Panc1 (cell line): Measurements from ENCODE around the gene FUS. TPM values are rescaled to one million over a fixed set of nuclear protein-coding genes. Genes with fewer than 3 reads are reported as not detected.

Experiments used
- ATAC-seq: fragments of 200-7000 bp; cut with Tn5 transposase; 2 replicates; pipeline ENCODE4 v1.9.1; 2020; ENCODE audit warnings: mild to moderate bottlenecking, moderate library complexity
- BruUV-seq: library from RNA; stranded (reverse); fragments of 400-500 nt; replicated peaks from 2 replicates; lab custom pipeline; 2021; lab: Mats Ljungman, UMichigan
- CTCF ChIA-PET: fragments of 300-600 bp; sonication (Branson Sonifier 250); formaldehyde crosslinking; loops from one replicate; lab custom pipeline; 2022; ENCODE audit warnings: antibody characterized with exemption; lab: Charles Lee
- POLR2A ChIA-PET: fragments of 300-600 bp; sonication (Branson Sonifier 250); formaldehyde crosslinking; loops from one replicate; lab custom pipeline; 2022; ENCODE audit warnings: antibody characterized with exemption; lab: Charles Lee
- DNase-seq: peaks from one replicate; pipeline ENCODE4 v3.0.0-alpha.2; 2010; ENCODE audit warnings: low read depth, low spot score
- H3K27ac ChIP-seq: 2 replicates; pipeline ENCODE4 v1.5.1; 2011; ENCODE audit warnings: mild to moderate bottlenecking, low read length, inconsistent platforms
- H3K27me3 ChIP-seq: fragments of 200-500 bp; sonication (Bioruptor generic); 2 replicates; pipeline ENCODE4 v1.6.0; 2014; ENCODE audit warnings: low read length, inconsistent platforms; ENCODE audit not compliant: control insufficient read depth, insufficient read depth
- H3K36me3 ChIP-seq: fragments of 200-500 bp; sonication (Bioruptor generic); 2 replicates; pipeline ENCODE4 v1.5.1; 2014; ENCODE audit warnings: inconsistent platforms, mild to moderate bottlenecking, low read length, moderate library complexity; ENCODE audit not compliant: control insufficient read depth, insufficient read depth
- H3K4me1 ChIP-seq: 2 replicates; pipeline ENCODE4 v1.5.1; 2011; ENCODE audit warnings: inconsistent platforms, mild to moderate bottlenecking, low read length, moderate library complexity; ENCODE audit not compliant: control insufficient read depth, insufficient read depth
- H3K4me3 ChIP-seq, 2 experiments: 2 replicates each; pipeline ENCODE4 v1.5.1; 2011 to 2012; ENCODE audit warnings: low read depth in 2 of 2, low read length in 2 of 2, mild to moderate bottlenecking in 2 of 2, inconsistent platforms in 1 of 2, moderate library complexity in 1 of 2
- H3K9me3 ChIP-seq: fragments of 200-500 bp; sonication (Bioruptor generic); 2 replicates; pipeline ENCODE4 v1.5.1; 2014; ENCODE audit warnings: low read depth, mild to moderate bottlenecking, inconsistent platforms, low read length, moderate library complexity; ENCODE audit not compliant: control insufficient read depth, insufficient read depth
- CTCF ChIP-seq: fragments of 450-650 bp; IDR thresholded peaks from 2 replicates; pipeline ENCODE4 v1.5.1; 2017; ENCODE audit warnings: mild to moderate bottlenecking
- POLR2AphosphoS5 ChIP-seq: IDR thresholded peaks from 2 replicates; pipeline ENCODE4 v1.6.1; 2012; ENCODE audit warnings: mild to moderate bottlenecking, low read depth, low read length, moderate library complexity
- SIN3A ChIP-seq: IDR thresholded peaks from 2 replicates; pipeline ENCODE4 v1.6.1; 2012; ENCODE audit warnings: low read depth, mild to moderate bottlenecking, low read length, moderate library complexity, borderline replicate concordance; ENCODE audit not compliant: insufficient read depth
- TCF7L2 ChIP-seq: IDR thresholded peaks from 2 replicates; pipeline ENCODE4 v1.6.1; 2011; ENCODE audit warnings: mild to moderate bottlenecking, low read depth, low read length, inconsistent platforms
- in situ Hi-C: cut with HindIII; loops from 2 replicates; pipeline ENCODE4 v1.10.0; 2016; ENCODE audit warnings: low sequenced_read_pairs, low pct_unique_long_range_greater_than_20kb
- intact Hi-C: fragments of 100-400 bp; cut with micrococcal nuclease; formaldehyde crosslinking; loops from one replicate; pipeline ENCODE4 v1.10.0; 2022; ENCODE audit not compliant: unreplicated experiment
- total RNA-seq: library from RNA; stranded (reverse); gene quantifications from one replicate; pipeline ENCODE4 v1.2.1, GENCODE V29; 2021; ENCODE audit not compliant: unreplicated experiment
- TF ChIP-seq, protein P1 (sequence below), 2 experiments: IDR thresholded peaks; 2 replicates each; pipeline ENCODE4 v1.6.1; 2011 to 2012; ENCODE audit warnings: low read depth in 2 of 2, control low read depth in 1 of 2, low read length in 1 of 2, mild to moderate bottlenecking in 1 of 2, moderate library complexity in 1 of 2; ENCODE audit not compliant: insufficient read depth in 1 of 2

Gene FUS
- total RNA-seq, 1 experiment from 2014 or later, result 441 TPM

DNA sequence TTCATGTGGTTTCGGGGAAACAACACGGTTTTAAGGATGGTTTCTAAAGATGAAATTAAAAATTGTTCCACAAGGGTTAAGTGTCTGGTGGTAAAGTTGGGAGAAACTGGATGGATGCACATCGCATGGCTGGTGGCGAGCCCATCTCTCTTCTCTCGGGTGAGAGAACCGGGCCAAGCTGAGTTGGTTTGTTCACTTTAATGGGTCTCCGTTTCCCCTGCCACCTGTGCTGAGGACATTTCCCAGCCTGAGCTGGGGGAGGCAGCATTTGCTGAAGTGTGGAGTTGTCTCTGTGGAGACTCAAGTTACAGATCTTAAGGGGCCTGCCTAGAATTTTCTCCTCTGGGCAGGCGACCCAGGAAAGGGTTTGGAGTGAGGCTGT is 7.9 kb downstream of the FUS start:
- in situ Hi-C loops, result no loop called here
- intact Hi-C loops, result no loop called here
- Histone ChIP-seq H3K4me3 (no peak overlapping the region), H3K36me3 (peaks cover 85% of the 10 kb centered on the region), H3K27ac (no peak overlapping the region; the same call in 1 of the 2 replicates), H3K4me1 (peaks cover 13% of the 10 kb centered on the region), H3K9me3 (no peaks in the 10 kb centered on the region), H3K27me3 (no peaks in the 10 kb centered on the region)
- no peak for ATAC-seq
- TF ChIP-seq POLR2AphosphoS5 (no peak; the same call in 1 of the 2 replicates), SIN3A (no peak), TCF7L2 (no peak), CTCF (no peak)
- TF ChIP-seq, protein P1, sequence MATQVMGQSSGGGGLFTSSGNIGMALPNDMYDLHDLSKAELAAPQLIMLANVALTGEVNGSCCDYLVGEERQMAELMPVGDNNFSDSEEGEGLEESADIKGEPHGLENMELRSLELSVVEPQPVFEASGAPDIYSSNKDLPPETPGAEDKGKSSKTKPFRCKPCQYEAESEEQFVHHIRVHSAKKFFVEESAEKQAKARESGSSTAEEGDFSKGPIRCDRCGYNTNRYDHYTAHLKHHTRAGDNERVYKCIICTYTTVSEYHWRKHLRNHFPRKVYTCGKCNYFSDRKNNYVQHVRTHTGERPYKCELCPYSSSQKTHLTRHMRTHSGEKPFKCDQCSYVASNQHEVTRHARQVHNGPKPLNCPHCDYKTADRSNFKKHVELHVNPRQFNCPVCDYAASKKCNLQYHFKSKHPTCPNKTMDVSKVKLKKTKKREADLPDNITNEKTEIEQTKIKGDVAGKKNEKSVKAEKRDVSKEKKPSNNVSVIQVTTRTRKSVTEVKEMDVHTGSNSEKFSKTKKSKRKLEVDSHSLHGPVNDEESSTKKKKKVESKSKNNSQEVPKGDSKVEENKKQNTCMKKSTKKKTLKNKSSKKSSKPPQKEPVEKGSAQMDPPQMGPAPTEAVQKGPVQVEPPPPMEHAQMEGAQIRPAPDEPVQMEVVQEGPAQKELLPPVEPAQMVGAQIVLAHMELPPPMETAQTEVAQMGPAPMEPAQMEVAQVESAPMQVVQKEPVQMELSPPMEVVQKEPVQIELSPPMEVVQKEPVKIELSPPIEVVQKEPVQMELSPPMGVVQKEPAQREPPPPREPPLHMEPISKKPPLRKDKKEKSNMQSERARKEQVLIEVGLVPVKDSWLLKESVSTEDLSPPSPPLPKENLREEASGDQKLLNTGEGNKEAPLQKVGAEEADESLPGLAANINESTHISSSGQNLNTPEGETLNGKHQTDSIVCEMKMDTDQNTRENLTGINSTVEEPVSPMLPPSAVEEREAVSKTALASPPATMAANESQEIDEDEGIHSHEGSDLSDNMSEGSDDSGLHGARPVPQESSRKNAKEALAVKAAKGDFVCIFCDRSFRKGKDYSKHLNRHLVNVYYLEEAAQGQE (IDR thresholded peaks at IDR 0.05; ENCODE audit: insufficient read depth in 1 of 2, low read depth in 2 of 2, low read length in 1 of 2), result no peak
- no peak for DNase-seq
- BruUV-seq, result no TSS peak
- ChIA-PET CTCF (no interaction called here), POLR2A (interaction anchor here (0.6 kb wide), 1 partner anchor 43 kb away, joined by 4 read pairs; no protein-coding TSS in a partner anchor)

DNA sequence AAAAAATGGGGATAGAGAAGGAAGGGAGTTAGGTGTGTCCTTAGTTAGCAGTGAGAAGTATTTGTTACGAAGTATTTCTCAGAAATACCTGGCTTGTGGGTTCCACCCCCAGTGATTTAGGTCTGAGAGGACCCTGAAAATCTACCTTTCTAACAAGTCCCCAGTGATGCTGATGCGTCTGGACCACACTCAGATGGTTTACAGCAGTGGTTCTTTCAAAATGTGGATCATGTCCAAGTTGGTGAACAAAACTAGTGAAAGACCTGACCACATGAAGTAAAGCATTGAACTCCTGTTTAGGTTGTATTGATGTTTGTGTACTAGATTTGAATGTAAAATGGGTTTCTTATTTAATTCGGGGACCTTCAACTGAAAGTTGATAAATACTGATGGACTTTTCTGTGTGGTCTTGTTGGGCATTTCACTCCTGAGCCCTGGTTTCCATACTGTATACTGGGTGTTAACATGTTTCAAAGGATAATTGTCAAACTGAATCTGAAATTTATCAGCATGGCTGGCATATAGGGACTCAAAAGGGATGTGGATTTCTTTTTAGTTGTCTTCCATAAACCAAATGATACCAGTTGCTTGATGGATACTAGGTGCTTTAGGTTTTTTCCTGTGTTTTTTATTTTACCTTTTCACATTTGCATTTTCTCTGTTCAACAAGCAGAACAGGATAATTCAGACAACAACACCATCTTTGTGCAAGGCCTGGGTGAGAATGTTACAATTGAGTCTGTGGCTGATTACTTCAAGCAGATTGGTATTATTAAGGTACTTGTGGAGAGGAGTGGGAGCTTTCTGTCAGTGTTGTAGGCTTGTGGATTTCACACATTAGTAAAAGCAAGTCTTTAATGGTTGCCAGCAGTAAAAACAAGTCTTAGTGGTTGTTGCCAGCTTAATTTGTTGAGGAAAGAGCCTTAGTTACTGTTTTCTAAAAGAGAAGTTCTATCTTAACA is 8.8 kb downstream of the FUS start:
- Histone ChIP-seq H3K4me1 (peaks cover 4% of the 10 kb centered on the region; the same call in 1 of the 2 replicates), H3K4me3 (no peak overlapping the region), H3K27ac (peak overlapping the region; percentile 9; the same call in 1 of the 2 replicates), H3K27me3 (no peaks in the 10 kb centered on the region), H3K36me3 (peaks cover 76% of the 10 kb centered on the region), H3K9me3 (no peaks in the 10 kb centered on the region)
- in situ Hi-C loops, result no loop called here
- CTCF ChIA-PET, result no interaction called here
- no TSS peak for BruUV-seq
- DNase-seq (no peak), ATAC-seq (no peak)
- intact Hi-C loops, result no loop called here
- TF ChIP-seq SIN3A (no peak), CTCF (no peak), TCF7L2 (no peak), POLR2AphosphoS5 (no peak; the same call in 1 of the 2 replicates)
- TF ChIP-seq, protein P1 (IDR thresholded peaks at IDR 0.05; ENCODE audit: insufficient read depth in 1 of 2, low read depth in 2 of 2, low read length in 1 of 2), result no peak
- POLR2A ChIA-PET, result interaction anchor here (1.1 kb wide), 1 partner anchor 9 kb away, joined by 4 read pairs; the partner anchor contains the start of gene FUS
